H9 (cell line): ENCODE data around the gene MAGEB17. TPM values are rescaled to one million over a fixed set of nuclear protein-coding genes. Genes with fewer than 3 reads are reported as not detected.
A peak's percentile ranks its signal among the peaks of the same experiment; 100 is the strongest.

Source experiments
- DNase-seq: peaks from one replicate; pipeline ENCODE4 v3.0.0-alpha.2; 2017
- H2AFZ ChIP-seq: one replicate; pipeline ENCODE4 v1.6.1; 2013; ENCODE audit warnings: mild to moderate bottlenecking, low read length, control low read depth, moderate library complexity
- H2AK5ac ChIP-seq: 2 replicates; pipeline ENCODE4 v1.6.1; 2013; ENCODE audit warnings: low read length, control low read depth, mixed read lengths; ENCODE audit not compliant: insufficient read length
- H2BK120ac ChIP-seq: one replicate; pipeline ENCODE4 v1.6.1; 2013; ENCODE audit warnings: low read depth, mild to moderate bottlenecking, low read length, control low read depth, inconsistent platforms; ENCODE audit not compliant: poor library complexity, severe bottlenecking
- H2BK12ac ChIP-seq: 2 replicates; pipeline ENCODE4 v1.6.1; 2013; ENCODE audit warnings: low read length, control low read depth, mixed read lengths, low read depth; ENCODE audit not compliant: insufficient read length
- H2BK15ac ChIP-seq: 2 replicates; pipeline ENCODE4 v1.6.1; 2013; ENCODE audit warnings: low read depth, low read length, control low read depth
- H2BK20ac ChIP-seq: one replicate; pipeline ENCODE4 v1.6.1; 2013; ENCODE audit warnings: low read depth, mild to moderate bottlenecking, low read length, control low read depth, inconsistent platforms; ENCODE audit not compliant: poor library complexity, severe bottlenecking
- H2BK5ac ChIP-seq: 2 replicates; pipeline ENCODE4 v1.6.1; 2013; ENCODE audit warnings: low read length, control low read depth, mixed read lengths; ENCODE audit not compliant: insufficient read length
- H3K14ac ChIP-seq: 2 replicates; pipeline ENCODE4 v1.6.1; 2013; ENCODE audit warnings: low read length, control low read depth; ENCODE audit not compliant: insufficient read depth
- H3K18ac ChIP-seq: 2 replicates; pipeline ENCODE4 v1.6.1; 2013; ENCODE audit warnings: low read depth, mild to moderate bottlenecking, mixed read lengths, low read length, control low read depth; ENCODE audit not compliant: insufficient read length
- H3K23ac ChIP-seq: 2 replicates; pipeline ENCODE4 v1.6.1; 2013; ENCODE audit warnings: low read length, control low read depth, mixed read lengths, low read depth; ENCODE audit not compliant: insufficient read length
- H3K23me2 ChIP-seq: 2 replicates; pipeline ENCODE4 v1.6.1; 2013; ENCODE audit warnings: low read depth, mild to moderate bottlenecking, mixed read lengths, low read length, control low read depth; ENCODE audit not compliant: insufficient read length, poor library complexity, severe bottlenecking
- H3K27ac ChIP-seq: 2 replicates; pipeline ENCODE4 v1.5.1; 2013; ENCODE audit warnings: low read length, control low read depth, mixed read lengths, low read depth; ENCODE audit not compliant: insufficient read length
- H3K27me3 ChIP-seq: 2 replicates; pipeline ENCODE4 v1.6.1; 2013; ENCODE audit warnings: low read length, control low read depth, inconsistent platforms; ENCODE audit not compliant: insufficient read depth
- H3K4ac ChIP-seq: 2 replicates; pipeline ENCODE4 v1.6.1; 2013; ENCODE audit warnings: low read depth, mild to moderate bottlenecking, control low read depth, inconsistent platforms, low read length, moderate library complexity
- H3K4me1 ChIP-seq: 2 replicates; pipeline ENCODE4 v1.6.1; 2013; ENCODE audit warnings: low read length, control low read depth, inconsistent platforms; ENCODE audit not compliant: insufficient read depth
- H3K4me2 ChIP-seq: 2 replicates; pipeline ENCODE4 v1.6.1; 2013; ENCODE audit warnings: low read length, control low read depth, mixed read lengths; ENCODE audit not compliant: insufficient read length, insufficient read depth
- H3K56ac ChIP-seq: 2 replicates; pipeline ENCODE4 v1.6.1; 2013; ENCODE audit warnings: low read depth, mild to moderate bottlenecking, mixed read lengths, low read length, control low read depth; ENCODE audit not compliant: insufficient read length
- H3K79me1 ChIP-seq: 2 replicates; pipeline ENCODE4 v1.6.1; 2013; ENCODE audit warnings: low read depth, mild to moderate bottlenecking, moderate library complexity, low read length, control low read depth, inconsistent platforms; ENCODE audit not compliant: insufficient read depth, poor library complexity, severe bottlenecking
- H3K79me2 ChIP-seq: 2 replicates; pipeline ENCODE4 v1.6.1; 2013; ENCODE audit warnings: low read length, control low read depth, inconsistent platforms; ENCODE audit not compliant: insufficient read depth
- H3K9ac ChIP-seq: 2 replicates; pipeline ENCODE4 v1.6.1; 2013; ENCODE audit warnings: low read length, control low read depth, mixed read lengths; ENCODE audit not compliant: insufficient read length; ENCODE audit errors: extremely low read depth
- H3K9me3 ChIP-seq: one replicate; pipeline ENCODE4 v1.6.1; 2013; ENCODE audit warnings: low read depth, low read length, inconsistent platforms; ENCODE audit not compliant: control insufficient read depth
- H3T11ph ChIP-seq: one replicate; pipeline ENCODE4 v1.6.1; 2013; ENCODE audit warnings: mild to moderate bottlenecking, low read length, control low read depth, inconsistent platforms
- H4K20me1 ChIP-seq: one replicate; pipeline ENCODE4 v1.6.1; 2013; ENCODE audit not compliant: control insufficient read depth, insufficient read length, insufficient read depth
- H4K5ac ChIP-seq: 2 replicates; pipeline ENCODE4 v1.6.1; 2013; ENCODE audit warnings: low read depth, mild to moderate bottlenecking, mixed read lengths, low read length, control low read depth; ENCODE audit not compliant: insufficient read length
- H4K8ac ChIP-seq: replicated peaks from 2 replicates; pipeline ENCODE4 v1.6.1; 2013; ENCODE audit warnings: low read length, control low read depth, mixed read lengths, low read depth; ENCODE audit not compliant: insufficient read length
- H4K91ac ChIP-seq: 2 replicates; pipeline ENCODE4 v1.6.1; 2013; ENCODE audit warnings: low read depth, mild to moderate bottlenecking, moderate library complexity, mixed read lengths, low read length, control low read depth; ENCODE audit not compliant: insufficient read length
- H3K27ac Mint-ChIP-seq, 3 experiments: 2 replicates in 2 of 3; 3 replicates in 1 of 3; pipeline ENCODE4 v1.8.0; 2020 to 2021; ENCODE audit warnings: mixed read lengths in 3 of 3, mild to moderate bottlenecking in 1 of 3, moderate library complexity in 1 of 3
- H3K27me3 Mint-ChIP-seq: 2 replicates; pipeline ENCODE4 v1.8.0; 2021; ENCODE audit warnings: low read depth, mild to moderate bottlenecking, moderate library complexity, mixed read lengths
- H3K36me3 Mint-ChIP-seq, 3 experiments: 2 replicates in 2 of 3; 3 replicates in 1 of 3; pipeline ENCODE4 v1.8.0; 2020 to 2021; ENCODE audit warnings: low read depth in 3 of 3, mixed read lengths in 3 of 3; ENCODE audit not compliant: insufficient read depth in 1 of 3
- H3K4me1 Mint-ChIP-seq, 2 experiments: 2 replicates each; pipeline ENCODE4 v1.8.0; 2020; ENCODE audit warnings: mixed read lengths in 2 of 2
- H3K4me3 Mint-ChIP-seq, 2 experiments: 2 replicates in 1 of 2; 3 replicates in 1 of 2; pipeline ENCODE4 v1.8.0; 2020 to 2021; ENCODE audit warnings: mild to moderate bottlenecking in 2 of 2, mixed read lengths in 2 of 2, moderate library complexity in 1 of 2
- H3K9me3 Mint-ChIP-seq, 2 experiments: 2 replicates in 1 of 2; 3 replicates in 1 of 2; pipeline ENCODE4 v1.8.0; 2020; ENCODE audit warnings: mild to moderate bottlenecking in 2 of 2, mixed read lengths in 2 of 2, moderate library complexity in 1 of 2
- WGBS: extraction: QIAGEN DNeasy Blood & Tissue Kit; methylation state at CpG from one replicate; pipeline ENCODE4 v1.1.7; 2013; ENCODE audit warnings: missing lambda C conversion rate, low lambda C conversion rate, mixed read lengths; ENCODE audit not compliant: insufficient read length; ENCODE audit errors: extremely low coverage; 5-methylcytosine and 5-hydroxymethylcytosine counted together
- total RNA-seq: library from RNA; stranded (reverse); gene quantifications from 2 replicates; pipeline ENCODE4 v1.2.1, GENCODE V29; 2021
- TF ChIP-seq, protein P1 (sequence below): fragments of 200-600 bp; sonication (generic); conservative IDR thresholded peaks from 3 replicates; pipeline ENCODE4 v1.8.0; 2021; ENCODE audit warnings: antibody characterized with exemption, mild to moderate bottlenecking

MAGEB17 gene
- total RNA-seq, 1 experiment from 2014 or later, result 0.74 TPM

GRCh38 chrX:16136080-16136479, 31.2 kb upstream of the MAGEB17 start:
- Histone ChIP-seq H3K18ac (no peak overlapping the region), H4K20me1 (no peaks in the 10 kb centered on the region), H2AFZ (no peak overlapping the region), H3K79me2 (peaks cover 73% of the 10 kb centered on the region), H3K79me1 (no peaks in the 10 kb centered on the region), H2BK120ac (no peak overlapping the region), H2BK20ac (no peak overlapping the region), H4K91ac (no peak overlapping the region), H4K8ac (no peak overlapping the region), H3K4me1 (peaks cover 7% of the 10 kb centered on the region; the same call in 1 of the 2 replicates), H2BK12ac (no peak overlapping the region), H3K23me2 (no peaks in the 10 kb centered on the region), H3K4me2 (no peak overlapping the region), H3K4ac (no peak overlapping the region), H4K5ac (no peak overlapping the region), H3K56ac (no peak overlapping the region), H2AK5ac (no peak overlapping the region), H2BK15ac (no peak overlapping the region), H3T11ph (no peak overlapping the region), H2BK5ac (no peak overlapping the region), H3K23ac (no peak overlapping the region), H3K14ac (no peak overlapping the region), H3K27ac (no peak overlapping the region), H3K27me3 (no peaks in the 10 kb centered on the region), H3K9me3 (no peaks in the 10 kb centered on the region), H3K9ac (no peak overlapping the region)
- no peaks in the 10 kb centered on the region for H3K9me3 Mint-ChIP-seq
- H3K4me3 Mint-ChIP-seq, result no peak overlapping the region
- H3K36me3 Mint-ChIP-seq, result peaks cover under 1 to 31% (median 8%) of the 10 kb centered on the region in 3 experiments; a peak in 5 of 7 replicates
- peaks cover 28 to 34% of the 10 kb centered on the region in 2 experiments for H3K4me1 Mint-ChIP-seq
- H3K27ac Mint-ChIP-seq, result peak overlapping the region in 1 of 3 experiments; percentile 18; a peak in 1 of 7 replicates
- no peak for DNase-seq
- WGBS, result no CpG with 5 or more reads among the region's 2 CpGs
- TF ChIP-seq, protein P1, sequence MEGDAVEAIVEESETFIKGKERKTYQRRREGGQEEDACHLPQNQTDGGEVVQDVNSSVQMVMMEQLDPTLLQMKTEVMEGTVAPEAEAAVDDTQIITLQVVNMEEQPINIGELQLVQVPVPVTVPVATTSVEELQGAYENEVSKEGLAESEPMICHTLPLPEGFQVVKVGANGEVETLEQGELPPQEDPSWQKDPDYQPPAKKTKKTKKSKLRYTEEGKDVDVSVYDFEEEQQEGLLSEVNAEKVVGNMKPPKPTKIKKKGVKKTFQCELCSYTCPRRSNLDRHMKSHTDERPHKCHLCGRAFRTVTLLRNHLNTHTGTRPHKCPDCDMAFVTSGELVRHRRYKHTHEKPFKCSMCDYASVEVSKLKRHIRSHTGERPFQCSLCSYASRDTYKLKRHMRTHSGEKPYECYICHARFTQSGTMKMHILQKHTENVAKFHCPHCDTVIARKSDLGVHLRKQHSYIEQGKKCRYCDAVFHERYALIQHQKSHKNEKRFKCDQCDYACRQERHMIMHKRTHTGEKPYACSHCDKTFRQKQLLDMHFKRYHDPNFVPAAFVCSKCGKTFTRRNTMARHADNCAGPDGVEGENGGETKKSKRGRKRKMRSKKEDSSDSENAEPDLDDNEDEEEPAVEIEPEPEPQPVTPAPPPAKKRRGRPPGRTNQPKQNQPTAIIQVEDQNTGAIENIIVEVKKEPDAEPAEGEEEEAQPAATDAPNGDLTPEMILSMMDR, result no peak
- no peaks in the 10 kb centered on the region for H3K27me3 Mint-ChIP-seq
